ENCODE data around the gene SERPINA1. TPM values are rescaled to one million over a fixed set of nuclear protein-coding genes. Genes with fewer than 3 reads are reported as not detected.

Gene SERPINA1
- total RNA-seq, 1 donor from 2014 or later: 13.8 TPM

GRCh38 chr14:94397289-94398181 lies 9.1 kb upstream of the SERPINA1 start:
- no peak for DNase-seq (ENCODE audit: low spot score)

- DNase-seq (ENCODE audit: low spot score): no peak
Observed at GRCh38 chr14:94396628-94397225, 8.3 kb upstream of the SERPINA1 start.

- no peak for DNase-seq (ENCODE audit: low spot score)
Observed at GRCh38 chr14:94395888-94396574, 7.6 kb upstream of the SERPINA1 start.

- no peak for DNase-seq (ENCODE audit: low spot score)
Observed at GRCh38 chr14:94395282-94395887, 7.0 kb upstream of the SERPINA1 start.

- no peak for DNase-seq (ENCODE audit: low spot score)
Observed at GRCh38 chr14:94394581-94395207, 6.3 kb upstream of the SERPINA1 start.

- DNase-seq (ENCODE audit: low spot score): no peak
Observed at GRCh38 chr14:94394025-94394493, 5.7 kb upstream of the SERPINA1 start.

- DNase-seq (ENCODE audit: low spot score): no peak
Observed at GRCh38 chr14:94393474-94393873, 5.1 kb upstream of the SERPINA1 start.

GRCh38 chr14:94392510-94392935 lies 4.1 kb upstream of the SERPINA1 start:
- no peak for DNase-seq (ENCODE audit: low spot score)

- no peak for DNase-seq (ENCODE audit: low spot score)
Observed at GRCh38 chr14:94391281-94391975, 3.0 kb upstream of the SERPINA1 start.

- DNase-seq (ENCODE audit: low spot score): peak; percentile 68
Observed at GRCh38 chr14:94390372-94391086, 2.1 kb upstream of the SERPINA1 start.

- DNase-seq (ENCODE audit: low spot score): no peak
Observed at GRCh38 chr14:94389731-94390371, 1.4 kb upstream of the SERPINA1 start.

- no peak for DNase-seq (ENCODE audit: low spot score)
Observed at GRCh38 chr14:94389104-94389469, 685 bp upstream of the SERPINA1 start.

- no peak for DNase-seq (ENCODE audit: low spot score)
Observed at GRCh38 chr14:94388027-94388383, 397 bp downstream of the SERPINA1 start.

- DNase-seq (ENCODE audit: low spot score): no peak
Observed at GRCh38 chr14:94387051-94388026, 1.1 kb downstream of the SERPINA1 start.

- no peak for DNase-seq (ENCODE audit: low spot score)
Observed at GRCh38 chr14:94386085-94387031, 2.0 kb downstream of the SERPINA1 start.

- DNase-seq (ENCODE audit: low spot score): no peak
Observed at GRCh38 chr14:94385553-94386057, 2.8 kb downstream of the SERPINA1 start.

GRCh38 chr14:94384342-94384741 lies 4.1 kb downstream of the SERPINA1 start:
- peak; percentile 29 for DNase-seq (ENCODE audit: low spot score)
